SKM-1 (cell line): ENCODE data around the gene KLHL2.

Source experiments
- DNase-seq: peaks from one replicate; lab custom pipeline; 2025; ENCODE audit not compliant: unreplicated experiment; lab: John Stamatoyannopoulos, UW

Gene KLHL2

GRCh38 chr4:165288226-165288625 lies 80.9 kb downstream of the KLHL2 start:
- DNase-seq = no peak

GRCh38 chr4:165288639-165289422 lies 81.5 kb downstream of the KLHL2 start:
- DNase-seq = no peak

DNA sequence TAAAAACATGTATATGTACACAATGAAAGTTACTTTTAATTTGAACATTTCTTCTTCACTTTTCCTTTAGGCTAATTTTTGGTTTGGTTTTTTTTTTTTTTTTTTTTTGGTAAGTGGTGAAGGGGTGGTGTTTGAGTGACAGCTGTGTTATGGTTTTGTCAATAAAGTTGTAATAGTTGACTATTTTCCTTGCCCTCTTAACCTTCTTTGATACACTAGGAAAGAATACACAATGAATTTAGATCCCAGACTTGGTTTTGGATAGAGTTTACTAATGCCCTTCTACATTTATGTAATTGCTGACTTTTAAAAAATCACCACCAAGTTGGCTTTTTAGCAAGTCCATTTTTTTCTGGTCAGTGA lies 82.0 kb downstream of the KLHL2 start:
- no peak for DNase-seq

DNA sequence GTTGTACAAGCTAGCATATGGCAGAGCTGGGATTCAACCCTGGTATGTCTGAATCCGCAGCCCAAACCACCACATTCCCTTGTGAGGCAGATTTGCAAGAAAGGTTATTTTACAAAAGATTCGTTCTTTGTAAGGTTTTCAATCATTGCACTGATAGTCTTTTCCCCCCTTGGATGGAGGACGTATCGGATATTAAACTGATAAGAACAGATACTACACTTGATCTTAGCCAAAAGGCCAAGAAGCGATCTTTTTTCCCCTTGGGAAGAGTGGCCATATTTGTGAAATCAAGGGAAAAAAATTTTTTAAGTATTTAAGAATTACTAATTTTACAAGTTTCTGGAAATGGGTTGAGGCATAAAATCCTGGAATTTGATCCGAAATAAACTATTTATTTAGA lies 85.7 kb downstream of the KLHL2 start:
- DNase-seq = no peak

DNA sequence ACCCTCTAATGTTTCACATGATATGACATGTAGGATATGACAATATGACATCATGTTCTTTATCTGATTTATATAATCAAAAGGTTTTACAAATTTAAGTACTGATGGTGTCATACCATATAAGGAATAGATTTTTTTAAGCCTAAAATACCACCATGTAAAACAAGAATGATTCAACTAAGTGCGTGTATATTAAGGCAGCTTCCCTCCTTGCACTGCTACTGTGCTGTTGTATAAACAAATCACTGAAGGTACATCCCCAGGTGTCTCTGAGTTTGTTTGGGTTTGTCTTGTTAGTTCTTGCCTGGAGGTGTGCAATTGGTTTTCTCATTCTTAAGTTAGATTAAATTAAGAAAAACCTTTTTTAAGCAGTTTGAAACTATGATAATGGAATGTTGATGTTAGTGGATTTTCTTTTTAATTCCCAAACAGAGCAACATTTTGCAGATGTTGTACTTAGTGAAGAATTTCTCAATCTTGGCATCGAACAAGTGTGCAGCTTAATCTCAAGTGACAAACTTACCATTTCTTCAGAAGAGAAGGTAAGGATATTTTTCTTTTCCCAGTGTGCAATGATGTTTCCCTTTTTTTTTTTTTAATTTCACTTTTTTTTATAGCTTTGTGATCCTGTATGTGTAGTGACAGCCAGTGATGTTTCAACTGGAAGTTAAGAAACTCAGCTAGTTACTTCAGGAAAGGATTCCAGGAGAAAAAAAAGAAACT lies 86.7 kb downstream of the KLHL2 start:
- DNase-seq = no peak

DNA sequence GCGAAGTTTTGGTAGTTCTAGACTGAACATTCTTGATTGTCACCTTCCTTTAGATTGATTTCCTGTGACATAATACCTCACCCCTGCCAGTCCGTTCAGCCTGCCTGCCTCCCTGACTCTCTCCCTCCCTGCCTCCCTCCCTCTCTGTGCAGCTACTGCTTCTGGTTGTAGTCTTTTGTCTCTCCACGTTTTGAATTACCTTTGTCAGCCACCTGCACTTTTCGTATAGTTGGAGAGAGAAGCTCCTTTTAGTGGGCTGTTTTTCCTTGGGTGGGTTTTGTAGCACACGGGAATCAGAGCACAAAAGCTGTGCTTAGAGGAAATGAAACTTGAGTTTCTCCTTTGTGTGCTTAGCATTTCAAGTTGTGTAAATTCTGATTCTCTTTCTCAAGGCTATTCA lies 87.5 kb downstream of the KLHL2 start:
- DNase-seq = no peak

DNA sequence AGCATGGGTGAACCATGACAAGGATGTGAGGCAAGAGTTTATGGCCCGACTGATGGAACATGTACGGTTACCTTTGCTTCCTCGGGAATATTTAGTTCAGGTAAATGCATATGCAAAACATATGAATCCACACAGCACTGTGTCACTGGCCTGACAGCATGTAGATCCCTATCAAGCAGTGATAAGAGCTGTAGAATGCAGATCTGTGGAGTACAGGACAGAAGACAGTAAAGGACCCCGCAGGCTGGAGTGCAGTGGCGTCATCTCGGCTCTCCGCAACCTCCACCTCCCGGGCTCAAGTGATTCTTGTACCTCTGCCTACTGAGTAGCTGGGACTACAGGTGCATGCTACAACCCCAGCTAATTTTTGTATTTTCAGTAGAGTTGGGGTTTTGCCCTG lies 90.3 kb downstream of the KLHL2 start:
- no peak for DNase-seq

GRCh38 chr4:165299399-165300060 lies 92.2 kb downstream of the KLHL2 start:
- peak; percentile 50 for DNase-seq

DNA sequence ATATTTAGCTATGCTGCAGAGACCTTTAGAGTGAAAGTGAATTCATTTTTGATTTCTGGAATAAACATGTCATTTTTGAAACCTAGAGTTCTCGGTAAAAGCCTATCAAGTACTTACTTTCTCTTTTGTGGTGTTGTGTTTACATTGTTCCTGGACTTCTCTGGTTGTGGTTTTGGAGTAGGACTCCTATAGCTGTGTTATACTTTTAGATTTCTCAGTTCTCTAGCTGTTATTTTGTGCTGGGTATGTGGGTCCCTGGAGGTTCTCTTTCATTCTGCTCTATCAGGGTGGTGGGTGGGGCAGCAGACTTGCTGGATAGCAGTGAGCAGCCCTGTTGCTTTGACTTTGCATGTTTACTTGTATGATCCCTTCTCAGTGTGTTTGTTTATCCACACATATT lies 94.5 kb downstream of the KLHL2 start:
- no peak for DNase-seq

DNA sequence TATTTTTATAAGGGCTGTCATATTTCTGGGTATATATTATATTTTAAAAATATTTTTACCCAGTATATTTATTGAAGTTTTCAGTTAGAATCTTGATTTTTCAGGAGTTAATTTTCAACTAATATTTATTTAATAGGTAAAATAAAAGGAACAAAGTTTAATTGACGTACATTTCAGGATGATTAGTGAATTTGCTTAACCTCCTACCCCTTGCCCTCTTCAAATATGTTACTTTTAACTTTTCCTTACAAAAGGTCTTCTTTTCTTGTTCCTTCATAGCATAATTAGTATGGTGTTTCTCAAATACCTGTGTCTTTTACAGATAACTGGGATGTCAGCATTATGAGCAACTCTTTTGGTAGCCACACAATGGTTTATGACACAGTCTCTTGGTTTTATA lies 95.3 kb downstream of the KLHL2 start:
- no peak for DNase-seq

DNA sequence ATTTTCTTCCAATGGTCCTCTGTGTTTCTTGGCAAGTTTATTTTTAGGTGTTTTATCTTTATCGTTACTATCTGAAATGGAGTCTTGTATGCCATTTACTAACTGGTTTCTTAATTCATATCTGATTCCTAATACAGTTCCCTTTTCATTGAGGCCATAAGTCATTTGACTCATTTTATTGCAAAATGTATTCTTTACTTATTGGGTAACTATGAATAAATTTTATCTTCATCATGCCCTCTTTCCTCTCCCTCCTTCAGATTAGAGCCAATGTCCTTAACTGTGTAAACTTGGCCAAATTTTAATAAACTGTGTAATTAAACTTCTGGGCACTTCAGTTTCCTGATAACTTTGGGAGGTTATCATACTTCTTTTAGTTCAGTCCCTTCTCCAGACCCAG lies 100.8 kb downstream of the KLHL2 start:
- no peak for DNase-seq

DNA sequence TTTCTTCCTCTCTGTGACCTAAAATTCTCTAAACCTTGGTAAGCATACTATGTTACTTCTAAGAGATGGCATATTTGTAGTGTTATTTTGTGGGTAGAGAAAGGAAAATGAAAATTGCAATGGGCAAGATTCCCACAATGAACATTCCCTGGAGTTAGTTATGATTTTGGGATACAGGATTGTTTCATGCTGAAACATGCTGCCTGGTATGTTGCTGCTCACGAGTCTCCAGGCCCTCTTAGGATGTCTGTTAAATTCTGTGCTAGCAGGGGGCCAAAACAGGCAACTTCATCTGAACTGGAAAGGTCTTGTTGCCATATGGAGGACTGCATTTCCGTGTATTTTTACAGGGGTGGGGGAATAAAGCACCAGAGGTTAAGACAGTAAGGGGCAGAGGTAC lies 101.2 kb downstream of the KLHL2 start:
- no peak for DNase-seq

- DNase-seq = no peak
Observed at GRCh38 chr4:165309456-165309855, 102.1 kb downstream of the KLHL2 start.

- DNase-seq = no peak
Observed at GRCh38 chr4:165312506-165312905, 105.1 kb downstream of the KLHL2 start.

DNA sequence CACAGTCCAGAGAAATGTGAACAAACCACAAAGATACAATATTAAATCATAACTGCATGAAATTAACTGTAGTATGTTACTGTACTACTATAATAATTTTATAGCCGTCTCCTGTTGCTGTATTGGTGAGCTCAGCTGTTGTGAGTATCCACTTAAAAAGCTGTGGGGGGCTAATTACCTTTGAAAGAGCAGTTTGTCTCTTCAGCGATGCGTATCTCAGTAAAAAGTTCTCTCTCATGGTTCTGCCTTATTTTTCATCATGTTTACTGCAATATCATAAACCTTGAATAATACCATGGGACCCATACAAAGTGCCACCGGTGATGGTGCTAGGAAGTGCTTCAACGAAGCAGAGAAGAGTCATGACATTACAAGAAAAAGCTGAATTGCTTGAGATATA lies 111.7 kb downstream of the KLHL2 start:
- DNase-seq = no peak

DNA sequence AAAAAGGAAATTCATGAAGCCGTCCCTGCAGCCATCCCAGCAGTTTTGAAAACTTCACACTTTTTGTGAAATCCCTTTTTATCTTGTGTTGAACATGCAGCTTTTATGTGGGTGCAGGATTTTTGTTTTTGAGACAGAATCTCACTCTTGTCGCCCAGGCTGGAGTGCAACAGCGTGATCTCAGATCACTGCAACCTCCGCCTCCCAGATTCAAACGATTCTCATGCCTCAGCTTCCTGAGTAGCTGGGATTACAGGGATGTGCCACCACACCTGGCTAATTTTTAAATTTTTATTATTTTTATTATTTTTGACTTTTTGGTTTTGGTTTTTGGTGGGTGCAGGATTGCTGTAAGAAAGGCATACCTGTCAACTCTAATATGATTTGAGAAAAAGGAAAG lies 112.1 kb downstream of the KLHL2 start:
- DNase-seq = no peak

DNA sequence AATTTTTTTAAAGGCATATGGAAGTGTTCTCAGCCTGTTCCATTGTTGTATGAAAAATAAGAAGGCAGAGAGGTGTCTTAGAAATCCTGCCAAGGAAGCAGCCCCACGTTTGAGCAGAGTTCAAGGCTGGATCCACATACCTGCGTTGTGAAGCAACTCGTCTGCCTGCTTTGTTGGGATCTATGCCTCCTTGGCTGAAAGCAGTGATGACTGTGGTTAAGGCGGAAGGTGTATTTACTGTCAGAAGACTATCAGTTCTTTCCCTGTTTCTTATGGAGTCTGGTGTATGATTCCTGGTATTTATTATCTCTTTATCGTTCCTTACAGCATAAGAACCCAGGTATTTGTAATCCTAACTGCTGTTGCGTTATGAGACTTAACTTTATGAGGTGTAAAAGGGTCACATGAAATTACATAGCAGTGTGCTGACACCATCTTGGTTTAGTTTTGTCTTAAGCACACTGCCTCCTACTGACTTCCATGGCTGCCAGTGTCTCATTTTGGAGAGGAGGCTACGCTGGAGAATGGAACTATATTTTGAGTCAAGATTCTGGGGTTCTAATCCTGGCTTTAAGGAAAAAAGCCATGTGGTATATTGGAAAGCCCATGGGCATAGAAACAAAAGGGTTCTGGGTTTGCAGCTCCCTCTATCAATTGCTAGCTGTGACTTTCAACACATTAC lies 117.0 kb downstream of the KLHL2 start:
- DNase-seq = no peak

- DNase-seq = no peak
Observed at GRCh38 chr4:165324918-165325304, 117.5 kb downstream of the KLHL2 start.

GRCh38 chr4:165325732-165326512 lies 118.6 kb downstream of the KLHL2 start:
- DNase-seq = no peak

- DNase-seq = no peak
Observed at GRCh38 chr4:165326831-165327210, 119.5 kb downstream of the KLHL2 start.
